Activated T-cell treated with anti-CD3 and anti-CD28 coated beads for 24 hours (primary cell): ENCODE results near the gene SENP2.
A peak's percentile ranks its signal among the peaks of the same experiment; 100 is the strongest.
"Not testable (repeated sequence)": the region's sequence is repeated elsewhere in the genome, so short reads cannot be mapped to it uniquely, and the experiment has no call there.

ENCODE experiments used
- DNase-seq: peaks from one replicate; pipeline ENCODE4 v3.0.0-alpha.2; 2020; ENCODE audit warnings: low read depth

The SENP2 gene

GRCh38 chr3:185585859-185586685, at the start of gene SENP2:
TSS of gene SENP2 (plus strand) at chr3:185586295. CDS start at chr3:185586414, 119 bp downstream.
- DNase-seq, result peak; percentile 100

- peak; percentile 16 for DNase-seq
These were observed 48.6 kb upstream of the SENP2 start for GRCh38 chr3:185537369-185537970.

GRCh38 chr3:185539934-185540333, 46.2 kb upstream of the SENP2 start:
- no peak for DNase-seq

- no peak for DNase-seq
These were observed 45.4 kb upstream of the SENP2 start for GRCh38 chr3:185540695-185541094.

- no peak for DNase-seq
These were observed 37.0 kb upstream of the SENP2 start for GRCh38 chr3:185549122-185549521.

- no peak for DNase-seq
These were observed 36.4 kb upstream of the SENP2 start for GRCh38 chr3:185549651-185550111.

GRCh38 chr3:185552358-185552877, 33.7 kb upstream of the SENP2 start, which contains the start of gene LIPH:
TSS of gene LIPH (minus strand) at chr3:185552588. CDS start at chr3:185552471, 117 bp downstream.
- peak; percentile 36 for DNase-seq

- no peak for DNase-seq
These were observed 31.0 kb upstream of the SENP2 start for GRCh38 chr3:185555101-185555501.

- DNase-seq, result no peak
These were observed 30.2 kb upstream of the SENP2 start for GRCh38 chr3:185555860-185556347.

- DNase-seq, result not testable (repeated sequence)
These were observed 29.5 kb upstream of the SENP2 start for GRCh38 chr3:185556640-185557039.

GRCh38 chr3:185558395-185558794, 27.7 kb upstream of the SENP2 start:
- DNase-seq, result no peak

GRCh38 chr3:185559706-185560090, 26.4 kb upstream of the SENP2 start:
- no peak for DNase-seq

GRCh38 chr3:185560676-185561075, 25.4 kb upstream of the SENP2 start:
- DNase-seq, result no peak

GRCh38 chr3:185561374-185561943, 24.6 kb upstream of the SENP2 start:
- DNase-seq, result no peak

GRCh38 chr3:185561958-185562357, 24.1 kb upstream of the SENP2 start:
- DNase-seq, result no peak

- DNase-seq, result no peak
These were observed 13.9 kb upstream of the SENP2 start for GRCh38 chr3:185572183-185572582.

- DNase-seq, result peak; percentile 17
These were observed 10.8 kb upstream of the SENP2 start for GRCh38 chr3:185575108-185575869.

- DNase-seq, result no peak
These were observed 3.9 kb upstream of the SENP2 start for GRCh38 chr3:185582236-185582635.

GRCh38 chr3:185582871-185583270, 3.2 kb upstream of the SENP2 start:
- DNase-seq, result no peak

- no peak for DNase-seq
These were observed 2.2 kb upstream of the SENP2 start for GRCh38 chr3:185583925-185584324.

GRCh38 chr3:185584686-185585085, 1.4 kb upstream of the SENP2 start:
- DNase-seq, result no peak

- DNase-seq, result no peak
These were observed 607 bp upstream of the SENP2 start for GRCh38 chr3:185585518-185585858.
